NOMO-1 treated with dmso at 0.1 percent for 144 hours (cell line): ENCODE measurements around the gene PGBD5.

Experiments
- DNase-seq: peaks from one replicate; lab custom pipeline; 2025; ENCODE audit not compliant: unreplicated experiment; lab: John Stamatoyannopoulos, UW

PGBD5 gene

DNA sequence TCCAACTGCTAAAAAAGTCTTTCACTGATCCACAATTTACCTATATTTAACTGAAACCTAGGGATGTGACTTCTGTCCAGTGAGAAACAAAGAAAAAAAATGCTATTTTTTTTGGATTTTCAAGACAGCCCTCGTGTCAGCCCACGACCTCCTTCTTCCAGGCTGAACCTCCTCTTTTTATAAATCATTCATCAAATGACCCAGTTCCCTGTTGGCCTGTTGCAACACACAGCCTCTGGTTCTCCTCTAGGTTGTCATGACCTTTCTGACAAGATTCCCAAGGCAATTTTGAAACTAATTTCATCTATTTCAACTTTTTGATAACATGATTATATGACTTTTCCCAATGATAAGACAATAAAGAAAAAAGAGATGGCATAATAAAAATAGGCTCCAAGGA is 74.6 kb downstream of the PGBD5 start:
- DNase-seq = no peak

- no peak for DNase-seq
These were observed 75.8 kb downstream of the PGBD5 start for GRCh38 chr1:230350208-230350921.

GRCh38 chr1:230349020-230349393 is 77.1 kb downstream of the PGBD5 start:
- DNase-seq = no peak

- no peak for DNase-seq
These were observed 77.6 kb downstream of the PGBD5 start for GRCh38 chr1:230348386-230349019.

GRCh38 chr1:230347896-230348295 is 78.2 kb downstream of the PGBD5 start:
- no peak for DNase-seq

DNA sequence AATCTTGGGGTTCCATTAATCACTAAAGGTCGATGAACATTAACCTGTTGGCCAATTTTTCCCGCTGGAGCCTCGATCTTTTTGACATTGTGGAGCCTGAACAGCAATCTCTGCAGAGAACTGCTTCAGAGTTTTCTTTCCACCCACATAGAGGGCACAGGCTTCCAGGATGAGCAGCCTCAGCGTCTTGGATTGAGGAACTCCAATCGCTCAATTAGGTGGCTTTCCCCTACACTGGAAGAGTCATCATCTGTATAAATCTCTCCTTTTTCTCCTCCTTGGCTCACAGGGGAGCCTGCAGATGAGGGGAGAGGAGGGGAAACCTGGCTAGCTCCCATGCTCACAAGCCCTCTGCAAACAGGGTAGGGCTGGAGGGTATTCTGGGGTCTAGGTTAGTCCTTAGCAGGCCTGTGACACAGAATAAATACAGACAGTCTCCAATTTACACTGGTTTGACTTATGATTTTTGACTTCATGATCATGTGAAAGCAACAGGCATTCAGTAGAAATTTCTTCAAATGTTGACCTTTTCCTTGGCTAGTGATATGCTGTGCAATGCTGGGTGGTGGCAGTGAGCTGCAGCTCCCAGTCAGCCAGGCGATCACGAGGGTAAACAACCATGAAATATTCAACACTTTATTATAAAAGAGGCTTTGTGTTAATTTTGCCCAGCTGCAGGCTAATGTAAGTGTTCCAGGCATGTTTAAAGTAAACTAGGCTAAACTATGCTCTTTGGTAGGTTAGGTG is 80.8 kb downstream of the PGBD5 start:
- no peak for DNase-seq

DNA sequence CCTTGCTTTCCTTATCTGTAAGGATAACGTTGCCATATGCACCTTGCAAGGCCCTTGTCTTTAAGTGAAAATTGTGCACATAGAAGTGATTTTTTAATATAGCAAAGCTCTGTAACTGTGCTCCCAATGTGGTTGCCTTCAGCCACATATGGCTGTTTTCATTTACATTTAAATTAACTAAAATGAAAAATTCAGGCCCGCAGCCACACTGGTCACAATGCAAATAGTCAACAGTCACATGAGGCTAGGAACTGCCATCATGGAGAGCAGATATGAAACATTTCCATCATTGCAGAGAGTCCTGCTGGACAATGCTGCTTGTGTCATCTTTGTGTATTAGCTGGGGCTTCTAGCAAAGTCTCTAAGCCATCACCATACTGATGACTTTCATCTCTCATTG is 83.4 kb downstream of the PGBD5 start:
- no peak for DNase-seq

- DNase-seq = no peak
These were observed 84.1 kb downstream of the PGBD5 start for GRCh38 chr1:230342019-230342418.

- no peak for DNase-seq
These were observed 85.0 kb downstream of the PGBD5 start for GRCh38 chr1:230341162-230341546.

DNA sequence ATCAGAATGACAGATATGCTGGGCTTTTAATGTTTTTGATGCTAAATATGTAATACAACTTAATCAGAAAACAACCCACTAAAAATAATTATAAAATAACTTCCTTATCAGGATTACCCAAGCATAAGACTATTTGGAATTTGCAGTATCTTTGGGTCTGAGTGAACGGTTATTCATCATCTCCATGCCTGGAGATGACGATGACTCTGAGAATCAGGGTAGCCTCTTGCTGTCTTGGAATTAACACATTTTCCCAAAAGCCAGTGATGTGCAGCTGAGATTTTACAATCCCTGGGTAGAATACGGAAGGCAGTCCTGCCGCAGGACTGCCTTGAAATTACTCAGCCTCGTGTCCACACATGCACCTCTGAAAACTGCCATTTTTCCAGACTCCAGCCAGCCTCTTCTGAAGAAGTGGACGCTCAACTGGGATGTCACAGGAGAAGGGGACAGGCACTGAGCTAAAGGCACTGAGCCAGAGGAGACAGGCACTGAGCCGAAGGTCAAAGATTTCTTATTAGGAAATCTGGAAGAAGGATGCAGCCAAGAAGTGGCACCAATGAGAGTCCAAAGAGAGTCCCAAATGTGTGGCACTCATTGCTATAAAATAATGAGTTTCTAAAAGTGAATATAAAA is 85.5 kb downstream of the PGBD5 start:
- DNase-seq = no peak

DNA sequence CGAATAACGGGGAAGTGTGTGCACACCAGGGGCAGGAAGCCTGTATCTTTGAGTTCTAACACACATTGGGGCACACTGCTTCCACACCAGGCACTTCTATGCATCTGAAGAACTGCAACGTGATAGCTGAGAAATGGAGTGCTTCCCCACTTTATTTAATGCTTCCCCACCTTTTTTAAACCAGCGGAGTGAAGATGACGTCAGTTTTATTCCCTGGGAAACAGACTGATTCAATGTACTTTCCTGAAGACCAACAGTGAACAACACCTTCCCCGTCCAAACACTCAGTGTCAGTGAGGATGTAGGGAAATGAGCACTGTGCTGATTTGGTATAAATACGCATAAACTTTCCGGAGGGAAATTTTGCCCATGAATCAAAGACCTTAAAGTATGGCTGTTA is 87.1 kb downstream of the PGBD5 start:
- no peak for DNase-seq

DNA sequence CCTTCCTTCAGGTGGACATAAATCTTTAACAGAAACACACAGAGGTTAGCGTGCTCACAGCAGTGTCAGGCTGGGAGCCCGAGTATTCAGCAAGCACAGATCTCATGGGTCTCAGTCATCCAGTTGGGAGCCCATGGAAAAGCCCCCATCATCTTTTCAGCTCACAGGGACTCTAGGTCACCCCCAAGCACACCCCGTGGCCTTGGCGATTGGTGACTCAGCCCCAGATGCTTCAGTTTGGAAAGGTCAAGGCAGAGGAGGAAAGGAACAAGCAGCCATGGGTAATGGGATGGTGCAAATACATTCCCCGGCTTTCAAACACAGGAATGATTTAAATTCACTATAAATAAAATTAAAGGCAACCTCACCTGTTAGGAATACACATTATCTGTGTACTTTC is 88.9 kb downstream of the PGBD5 start:
- DNase-seq = no peak

DNA sequence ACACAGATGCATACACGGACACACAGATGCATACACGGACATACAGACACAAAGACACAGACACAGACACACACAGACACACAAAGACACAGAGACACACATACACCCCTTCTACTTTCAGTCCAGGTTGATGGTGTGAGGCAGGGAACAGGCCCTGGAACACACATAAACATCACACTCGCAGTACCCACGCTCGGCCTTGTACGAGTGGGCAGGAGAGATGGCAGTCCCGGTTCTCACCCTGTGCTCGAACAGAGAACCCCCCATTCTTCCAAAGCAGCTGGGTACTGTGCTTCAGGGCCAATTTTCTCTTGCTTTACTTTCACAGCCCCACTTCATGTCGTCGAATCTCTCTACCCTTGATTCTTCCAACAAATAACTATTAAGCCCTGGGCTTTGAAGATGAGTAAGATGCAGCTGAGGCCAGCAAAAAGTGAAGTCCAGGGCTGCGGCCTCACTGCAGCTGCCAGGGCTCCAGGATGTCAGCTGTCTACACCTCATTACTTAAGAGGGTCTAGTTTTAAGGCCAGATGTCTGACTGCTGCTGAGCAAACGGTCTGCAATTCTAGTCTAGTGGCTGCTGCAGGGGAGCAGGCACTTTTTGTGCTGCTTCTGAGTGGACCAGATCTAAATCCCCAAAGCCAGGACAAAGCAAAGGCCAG is 90.1 kb downstream of the PGBD5 start:
- DNase-seq = no peak

GRCh38 chr1:230334447-230334837 is 91.7 kb downstream of the PGBD5 start:
- DNase-seq = no peak

DNA sequence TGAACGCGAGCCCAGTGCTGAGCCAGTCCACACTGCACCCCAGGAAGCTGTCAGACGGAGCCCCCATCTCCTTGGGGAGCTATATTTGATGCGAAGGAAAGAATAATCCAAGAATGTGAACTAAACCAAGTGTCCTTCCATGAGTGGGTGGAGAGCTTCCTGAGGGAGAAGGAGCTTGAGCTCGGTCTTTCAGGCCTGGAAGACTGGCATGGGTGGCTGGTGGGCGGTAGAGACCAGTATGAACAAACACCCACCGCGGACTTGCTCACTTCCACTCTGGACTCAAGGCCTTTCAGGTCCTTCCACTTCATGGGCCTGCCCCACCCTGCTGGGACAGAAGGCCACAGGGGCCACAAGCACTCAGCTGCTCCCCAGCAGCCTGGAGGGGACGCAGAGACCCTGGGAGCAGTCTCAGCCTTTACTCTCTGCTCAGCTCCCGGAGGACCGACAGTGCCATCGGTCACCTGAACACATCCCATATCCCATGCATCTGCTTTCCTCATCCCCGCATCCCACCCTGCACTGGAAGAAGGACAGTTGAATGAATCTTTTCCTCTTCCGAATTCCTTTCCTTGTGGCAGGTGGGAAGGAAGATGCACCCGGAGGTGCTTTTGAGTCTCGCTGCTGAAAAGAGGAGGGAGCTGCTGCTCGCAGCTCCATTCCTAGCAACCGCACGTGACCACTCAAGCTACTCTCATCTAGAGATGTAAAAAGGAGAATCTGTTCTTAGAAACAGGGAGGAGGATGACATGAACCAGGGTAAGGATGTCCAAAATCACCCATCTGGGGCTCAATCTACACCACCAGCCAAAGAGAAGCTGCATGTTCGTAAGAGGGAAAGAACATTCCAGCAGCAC is 92.3 kb downstream of the PGBD5 start:
- no peak for DNase-seq

- no peak for DNase-seq
These were observed 93.5 kb downstream of the PGBD5 start for GRCh38 chr1:230332575-230333066.

DNA sequence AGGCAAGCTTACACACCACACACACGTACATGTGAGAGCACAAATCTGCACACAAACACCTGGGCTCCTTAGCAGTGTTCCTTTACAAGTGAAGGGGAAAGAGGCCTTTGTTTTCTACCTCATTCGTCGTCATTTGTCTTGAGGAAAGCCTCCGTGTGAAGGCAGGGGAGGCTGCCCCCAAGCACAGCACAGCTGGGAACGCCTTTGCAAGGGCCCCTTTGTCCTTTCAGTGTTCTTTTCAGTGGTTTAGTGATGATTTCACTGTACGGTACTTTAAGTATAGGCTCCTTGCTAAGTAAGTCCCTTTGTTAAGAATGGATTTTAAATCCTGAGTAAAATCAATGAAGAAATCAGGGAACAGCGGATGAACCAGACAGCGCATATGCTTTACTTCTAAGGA is 94.1 kb downstream of the PGBD5 start:
- DNase-seq = no peak

- peak; percentile 7 for DNase-seq
These were observed 96.0 kb downstream of the PGBD5 start for GRCh38 chr1:230330157-230330556.

GRCh38 chr1:230328342-230329015 is 97.7 kb downstream of the PGBD5 start:
- DNase-seq = no peak

DNA sequence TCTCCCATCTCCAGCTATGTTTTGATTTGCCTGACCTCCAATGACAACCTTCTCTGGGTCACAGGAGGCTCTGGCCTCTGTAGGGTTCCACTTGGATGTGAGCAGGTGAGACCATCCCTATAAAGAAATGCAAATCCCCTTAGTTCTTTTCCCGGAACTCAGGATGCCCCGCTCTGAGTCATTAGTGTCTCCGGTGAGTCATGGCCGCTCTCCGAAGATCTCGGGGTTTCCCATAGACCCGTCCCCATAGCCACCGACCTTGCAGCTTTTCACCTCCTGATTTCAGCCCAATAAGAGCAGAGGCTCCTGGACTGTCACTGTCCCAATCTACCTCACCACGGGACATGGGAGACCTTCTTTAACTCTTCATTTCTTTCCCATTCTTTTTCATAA is 98.2 kb downstream of the PGBD5 start:
- no peak for DNase-seq
